Mesodermal cell (in vitro differentiated cells): ENCODE data around the gene HOXC5.
A peak's percentile ranks its signal among the peaks of the same experiment; 100 is the strongest.

Experiments used
- H3K27ac ChIP-seq: 2 replicates; pipeline ENCODE4 v1.7.0; 2013; ENCODE audit warnings: mild to moderate bottlenecking, low read depth, low read length, moderate library complexity; ENCODE audit not compliant: severe bottlenecking
- H3K36me3 ChIP-seq: 2 replicates; pipeline ENCODE4 v1.7.1; 2013; ENCODE audit warnings: mild to moderate bottlenecking, low read length, moderate library complexity; ENCODE audit not compliant: control insufficient read depth, insufficient read depth
- H3K4me1 ChIP-seq: one replicate; pipeline ENCODE4 v1.7.1; 2013; ENCODE audit warnings: mild to moderate bottlenecking, low read length; ENCODE audit not compliant: insufficient read depth, control insufficient read depth, poor library complexity, severe bottlenecking
- H3K4me3 ChIP-seq: 2 replicates; pipeline ENCODE4 v1.7.0; 2013; ENCODE audit warnings: low read length, control low read depth, mild to moderate bottlenecking; ENCODE audit not compliant: insufficient read depth, poor library complexity, severe bottlenecking; ENCODE audit errors: extremely low read depth
- H3K9me3 ChIP-seq: 2 replicates; pipeline ENCODE4 v1.7.1; 2013; ENCODE audit warnings: mild to moderate bottlenecking, low read length, moderate library complexity; ENCODE audit not compliant: control insufficient read depth
- WGBS, 2 experiments: methylation state at CpG; one replicate each; pipeline ENCODE4 v1.1.5; 2013; ENCODE audit warnings: missing lambda C conversion rate in 2 of 2; ENCODE audit not compliant: insufficient coverage in 2 of 2; 5-methylcytosine and 5-hydroxymethylcytosine counted together

Gene HOXC5

GRCh38 chr12:54016478-54016964, 16.3 kb upstream of the HOXC5 start:
- Histone ChIP-seq H3K27ac (no peak overlapping the region), H3K4me3 (peak overlapping the region; percentile 37)

GRCh38 chr12:54017027-54017788, 15.6 kb upstream of the HOXC5 start:
- Histone ChIP-seq H3K36me3 (no peaks in the 10 kb centered on the region), H3K4me3 (peak overlapping the region; percentile 37), H3K9me3 (no peaks in the 10 kb centered on the region), H3K4me1 (peaks cover 18% of the 10 kb centered on the region), H3K27ac (no peak overlapping the region)
- 2 to 4% methylated on average over 15 to 17 of the region's 24 CpGs for WGBS, 2 experiments

More at GRCh38 chr12:54016478-54016964, 16.3 kb upstream of the HOXC5 start:
- 2 to 3% methylated on average over 14 to 16 of the region's 25 CpGs for WGBS, 2 experiments
- H3K4me1 ChIP-seq: peaks cover 18% of the 10 kb centered on the region
- H3K9me3 ChIP-seq: no peaks in the 10 kb centered on the region
- no peaks in the 10 kb centered on the region for H3K36me3 ChIP-seq

GRCh38 chr12:54017878-54018467, 14.9 kb upstream of the HOXC5 start:
- Histone ChIP-seq H3K4me3 (peak overlapping the region; percentile 37), H3K9me3 (no peaks in the 10 kb centered on the region), H3K36me3 (no peaks in the 10 kb centered on the region), H3K27ac (peak overlapping the region; percentile 66), H3K4me1 (peaks cover 14% of the 10 kb centered on the region)
- WGBS, 2 experiments: 3% methylated on average over 8 to 18 of the region's 34 CpGs

GRCh38 chr12:54018468-54018984, 14.3 kb upstream of the HOXC5 start:
- peak overlapping the region; percentile 37 for H3K4me3 ChIP-seq
- no peaks in the 10 kb centered on the region for H3K36me3 ChIP-seq
- WGBS, 2 experiments: 5 to 9% methylated on average over 8 to 10 of the region's 29 CpGs
- no peaks in the 10 kb centered on the region for H3K9me3 ChIP-seq
- H3K4me1 ChIP-seq: peaks cover 9% of the 10 kb centered on the region
- H3K27ac ChIP-seq: peak overlapping the region; percentile 66

- Histone ChIP-seq H3K4me1 (peaks cover 9% of the 10 kb centered on the region), H3K4me3 (peak overlapping the region; percentile 37), H3K9me3 (no peaks in the 10 kb centered on the region), H3K36me3 (no peaks in the 10 kb centered on the region), H3K27ac (peak overlapping the region; percentile 84)
- 3 to 6% methylated on average over 22 to 29 of the region's 43 CpGs for WGBS, 2 experiments
These were observed 13.6 kb upstream of the HOXC5 start for GRCh38 chr12:54019091-54019811.

- H3K9me3 ChIP-seq: no peaks in the 10 kb centered on the region
- peaks cover 9% of the 10 kb centered on the region for H3K4me1 ChIP-seq
- WGBS, 2 experiments: 4 to 7% methylated on average over 7 of the region's 10 CpGs
- no peaks in the 10 kb centered on the region for H3K36me3 ChIP-seq
- H3K27ac ChIP-seq: peak overlapping the region; percentile 84
- H3K4me3 ChIP-seq: peak overlapping the region; percentile 36
These were observed 12.8 kb upstream of the HOXC5 start for GRCh38 chr12:54019924-54020590.

- H3K9me3 ChIP-seq: no peaks in the 10 kb centered on the region
- peak overlapping the region; percentile 41 for H3K27ac ChIP-seq
- peaks cover 9% of the 10 kb centered on the region for H3K4me1 ChIP-seq
- H3K36me3 ChIP-seq: no peaks in the 10 kb centered on the region
- 15 to 29% methylated on average over 18 to 21 of the region's 23 CpGs for WGBS, 2 experiments
- peak overlapping the region; percentile 36 for H3K4me3 ChIP-seq
These were observed 12.1 kb upstream of the HOXC5 start for GRCh38 chr12:54020591-54021405.

GRCh38 chr12:54021432-54022013, 11.3 kb upstream of the HOXC5 start:
- Histone ChIP-seq H3K27ac (peak overlapping the region; percentile 41), H3K36me3 (no peaks in the 10 kb centered on the region), H3K4me1 (peaks cover 9% of the 10 kb centered on the region), H3K4me3 (peak overlapping the region; percentile 8), H3K9me3 (no peaks in the 10 kb centered on the region)
- WGBS, 2 experiments: 12 to 17% methylated on average over 4 of the region's 16 CpGs

- Histone ChIP-seq H3K36me3 (no peaks in the 10 kb centered on the region), H3K27ac (no peak overlapping the region), H3K4me3 (no peak overlapping the region), H3K4me1 (peaks cover 7% of the 10 kb centered on the region), H3K9me3 (no peaks in the 10 kb centered on the region)
- WGBS, 2 experiments: 11 to 19% methylated on average over 4 of the region's 8 CpGs
These were observed 9.6 kb upstream of the HOXC5 start for GRCh38 chr12:54022960-54023884.
